ENCODE measurements around the gene CHST15. TPM values are rescaled to one million over a fixed set of nuclear protein-coding genes. Genes with fewer than 3 reads are reported as not detected.

The CHST15 gene
- total and polyA plus RNA-seq, 2 of the 13 experiments (the other 11 are each of a cell fraction or from before 2014, with no cell fraction given): 1.4 to 94.7 TPM

DNA sequence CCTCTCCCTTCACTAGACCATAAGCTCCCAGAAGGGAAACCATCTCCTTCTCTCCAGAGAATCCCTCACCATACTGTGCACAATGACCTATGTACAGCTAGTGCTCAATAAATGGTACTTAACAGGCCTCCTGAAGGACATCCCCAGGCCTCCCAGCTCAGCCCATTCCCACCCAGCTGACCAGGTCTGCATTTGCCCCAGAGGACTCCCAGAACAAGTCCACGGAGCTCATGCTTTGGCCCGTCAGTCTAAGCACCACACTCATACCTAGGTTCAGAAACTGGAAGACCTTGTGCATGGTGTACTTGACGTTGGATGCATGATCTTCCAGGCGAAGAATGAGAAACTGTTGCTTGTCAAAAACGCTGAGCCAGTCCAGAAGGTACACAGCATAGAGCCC lies 81.3 kb downstream of the CHST15 start:
- no peak overlapping the region for H3K9ac ChIP-seq (ENCODE audit: insufficient read depth, low read depth, low read length)
- H3K4me2 ChIP-seq (ENCODE audit: low read depth, low read length): no peak overlapping the region
- H3K36me3 ChIP-seq (replicated peaks in 1 of 2; ENCODE audit: control insufficient read depth in 1 of 2, insufficient read depth in 2 of 2, low read length in 2 of 2): peaks cover 28 to 78% of the 10 kb centered on the region in 2 experiments
- DNase-seq (ENCODE audit: low spot score) (no peak), FAIRE-seq (no peak), ATAC-seq (no peak)
- H4K20me1 ChIP-seq (ENCODE audit: insufficient read depth, low read length): peaks cover 9% of the 10 kb centered on the region
- peaks cover 13% of the 10 kb centered on the region for H3K9me3 ChIP-seq (ENCODE audit: low read length)
- CTCF ChIA-PET (ENCODE audit: low intra/inter-chr PET ratio, low total read pairs): no interaction called here
- TF ChIP-seq NBN (conservative IDR thresholded peaks at IDR 0.05) (no peak), IKZF4 (CRISPR knock-in tag; IDR thresholded peaks at IDR 0.05; ENCODE audit: borderline replicate concordance, low read depth, not compliant biosample characterization) (no peak), ZBTB7A (CRISPR knock-in tag; IDR thresholded peaks at IDR 0.05) (no peak), ZNF530 (CRISPR knock-in tag; IDR thresholded peaks at IDR 0.05; ENCODE audit: low read depth) (no peak), ZIK1 (CRISPR knock-in tag; IDR thresholded peaks at IDR 0.05; ENCODE audit: borderline replicate concordance, low read depth) (no peak), ZNF205 (CRISPR knock-in tag; IDR thresholded peaks at IDR 0.05) (no peak), PAF1 (CRISPR knock-in tag; IDR thresholded peaks at IDR 0.05) (no peak), THAP7 (CRISPR knock-in tag; IDR thresholded peaks at IDR 0.05) (no peak), BORCS8-MEF2B (CRISPR knock-in tag; IDR thresholded peaks at IDR 0.05) (no peak), ZNF224 (CRISPR knock-in tag; IDR thresholded peaks at IDR 0.05) (no peak)
- TF ChIP-seq, protein P1, sequence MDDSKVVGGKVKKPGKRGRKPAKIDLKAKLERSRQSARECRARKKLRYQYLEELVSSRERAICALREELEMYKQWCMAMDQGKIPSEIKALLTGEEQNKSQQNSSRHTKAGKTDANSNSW (CRISPR knock-in tag; IDR thresholded peaks at IDR 0.05; ENCODE audit: borderline replicate concordance): no peak
- TF ChIP-seq, protein P2, sequence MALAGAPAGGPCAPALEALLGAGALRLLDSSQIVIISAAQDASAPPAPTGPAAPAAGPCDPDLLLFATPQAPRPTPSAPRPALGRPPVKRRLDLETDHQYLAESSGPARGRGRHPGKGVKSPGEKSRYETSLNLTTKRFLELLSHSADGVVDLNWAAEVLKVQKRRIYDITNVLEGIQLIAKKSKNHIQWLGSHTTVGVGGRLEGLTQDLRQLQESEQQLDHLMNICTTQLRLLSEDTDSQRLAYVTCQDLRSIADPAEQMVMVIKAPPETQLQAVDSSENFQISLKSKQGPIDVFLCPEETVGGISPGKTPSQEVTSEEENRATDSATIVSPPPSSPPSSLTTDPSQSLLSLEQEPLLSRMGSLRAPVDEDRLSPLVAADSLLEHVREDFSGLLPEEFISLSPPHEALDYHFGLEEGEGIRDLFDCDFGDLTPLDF (CRISPR knock-in tag; IDR thresholded peaks at IDR 0.05): no peak
- H3K27ac ChIP-seq (ENCODE audit: extremely low read length, insufficient read depth, low read length): no peak overlapping the region
- no peak overlapping the region for H3K4me3 ChIP-seq (replicated peaks in 1 of 3; ENCODE audit: insufficient read depth in 1 of 3, low read depth in 2 of 3, low read length in 3 of 3)
- no peak overlapping the region for H2AFZ ChIP-seq (ENCODE audit: low read length)
- BruUV-seq (replicated peaks): no TSS peak
- 96% methylated on average over 4 of the region's 5 CpGs for WGBS (ENCODE audit: low lambda C conversion rate)
- H3K4me1 ChIP-seq (ENCODE audit: insufficient read depth, low read length): peaks cover 4% of the 10 kb centered on the region; the same call in 1 of the 2 replicates
- in situ Hi-C loops (cut with HindIII; ENCODE audit: extremely low pct_ligation_motif_present, low pct_unique_long_range_greater_than_20kb) (no loop called here), intact Hi-C loops (cut with micrococcal nuclease; ENCODE audit: unreplicated experiment) (no loop called here)
- POLR2A ChIA-PET: no interaction called here
- no peaks in the 10 kb centered on the region for H3K27me3 ChIP-seq (ENCODE audit: control insufficient read depth in 1 of 2, insufficient read depth in 2 of 2, low read length in 2 of 2)
- no peaks in the 10 kb centered on the region for H3K79me2 ChIP-seq (ENCODE audit: insufficient read depth, low read length)

Data from HepG2 (cell line).